Measurements from ENCODE around the gene RASA4B. TPM values are rescaled to one million over a fixed set of nuclear protein-coding genes. Genes with fewer than 3 reads are reported as not detected.

Gene RASA4B
- polyA plus RNA-seq, 10 donors, result 8.4 to 21.6 (median 11.4) TPM

Other genes starting within 250 kb of the RASA4B start
- gene SH2B2, start 230.9 kb downstream of the RASA4B start, polyA plus RNA-seq (ENCODE audit: insufficient read length in 10 of 10), result 10 to 100 TPM in 9 of 10 donors, 1 to 10 TPM in 1; 8.9 to 15.3 (median 11.9) TPM
- gene SPDYE6, start 161.3 kb downstream of the RASA4B start, polyA plus RNA-seq (ENCODE audit: insufficient read length in 10 of 10), result 1 to 10 TPM in 9 of 10 donors, not detected in 1; 1.5 to 9.4 (median 3.4) TPM
- gene PRKRIP1, start 121.4 kb downstream of the RASA4B start, polyA plus RNA-seq (ENCODE audit: insufficient read length in 10 of 10), result 10 to 100 TPM; 17.6 to 30.1 (median 24.8) TPM
- 10 to 100 TPM in 5 of 10 donors, 1 to 10 TPM in 5; 6.3 to 16.0 (median 9.7) TPM for gene ORAI2, start 84.2 kb downstream of the RASA4B start, polyA plus RNA-seq (ENCODE audit: insufficient read length in 10 of 10)
- 1 to 10 TPM; 5.6 to 9.4 (median 7.5) TPM for gene ALKBH4, start 52.9 kb downstream of the RASA4B start, polyA plus RNA-seq (ENCODE audit: insufficient read length in 10 of 10)
- gene LRWD1, start 52.8 kb downstream of the RASA4B start, polyA plus RNA-seq (ENCODE audit: insufficient read length in 10 of 10), result 10 to 100 TPM in 7 of 10 donors, 1 to 10 TPM in 3; 8.5 to 16.0 (median 10.7) TPM
- 10 to 100 TPM; 22.1 to 36.5 (median 27.2) TPM for gene POLR2J, start 38.9 kb downstream of the RASA4B start, polyA plus RNA-seq (ENCODE audit: insufficient read length in 10 of 10)
- 10 to 100 TPM in 3 of 10 donors, 1 to 10 TPM in 7; 1.2 to 16.5 (median 8.6) TPM for gene UPK3BL2, start 25.9 kb upstream of the RASA4B start, polyA plus RNA-seq (ENCODE audit: insufficient read length in 10 of 10)
- gene SPDYE2, start 33.4 kb upstream of the RASA4B start, polyA plus RNA-seq (ENCODE audit: insufficient read length in 10 of 10), result 10 to 100 TPM in 3 of 10 donors, 1 to 10 TPM in 7; 2.3 to 13.2 (median 5.3) TPM
- 10 to 100 TPM; 50.7 to 80.4 (median 63.5) TPM for gene POLR2J3, start 54.8 kb upstream of the RASA4B start, polyA plus RNA-seq (ENCODE audit: insufficient read length in 10 of 10)
- gene RASA4, start 99.0 kb upstream of the RASA4B start, polyA plus RNA-seq (ENCODE audit: insufficient read length in 10 of 10), result 10 to 100 TPM; 16.3 to 43.7 (median 27.8) TPM
- 10 to 100 TPM in 6 of 10 donors, 1 to 10 TPM in 4; 3.7 to 50.4 (median 10.9) TPM for gene UPK3BL1, start 125.0 kb upstream of the RASA4B start, polyA plus RNA-seq (ENCODE audit: insufficient read length in 10 of 10)
- gene SPDYE2B, start 132.5 kb upstream of the RASA4B start, polyA plus RNA-seq (ENCODE audit: insufficient read length in 10 of 10), result 1 to 10 TPM in 7 of 10 donors, under 1 TPM in 3; 0.32 to 3.9 (median 1.7) TPM
- 1 to 10 TPM in 8 of 10 donors, under 1 TPM in 1, not detected in 1; 0.54 to 4.3 (median 2.4) TPM for gene POLR2J2, start 153.9 kb upstream of the RASA4B start, polyA plus RNA-seq (ENCODE audit: insufficient read length in 10 of 10)
- gene FAM185A, start 231.2 kb upstream of the RASA4B start, polyA plus RNA-seq (ENCODE audit: insufficient read length in 10 of 10), result 1 to 10 TPM; 3.5 to 8.2 (median 5.2) TPM

Data from muscle of back (tissue), 10 donors.